Stomach (tissue), 9 donors: ENCODE measurements around the gene F2RL2. TPM values are rescaled to one million over a fixed set of nuclear protein-coding genes. Genes with fewer than 3 reads are reported as not detected.
A peak's percentile ranks its signal among the peaks of the same experiment; 100 is the strongest.

ENCODE experiments used
- DNase-seq, 2 donors: peaks; one replicate each; pipeline versions ENCODE4 v3.0.0 to v3.0.0-alpha.2; 2013 to 2019
- H3K27ac ChIP-seq, 5 donors: fragments of 200-600 bp in 4 of 5; sonication (generic) in 4 of 5; one replicate each; pipeline ENCODE4 v1.5.1; 2013 to 2019; ENCODE audit warnings: mild to moderate bottlenecking in 1 of 5, moderate library complexity in 1 of 5
- H3K27me3 ChIP-seq, 3 donors: fragments of 200-600 bp; sonication (generic); one replicate each; pipeline ENCODE4 v1.5.1; 2017 to 2019; ENCODE audit warnings: mixed run types in 1 of 3
- H3K36me3 ChIP-seq, 4 donors: fragments of 200-600 bp; sonication (generic); 1 replicate in 3 of 4; 2 replicates in 1 of 4; pipeline ENCODE4 v1.5.1; 2016 to 2019
- H3K4me1 ChIP-seq, 4 donors: fragments of 200-600 bp; sonication (generic); one replicate each; pipeline ENCODE4 v1.5.1; 2016 to 2019
- H3K4me3 ChIP-seq, 4 donors: fragments of 200-600 bp; sonication (generic) in 3 of 4; one replicate each; pipeline ENCODE4 v1.5.1; 2016 to 2019; ENCODE audit warnings: mild to moderate bottlenecking in 1 of 4
- H3K9me3 ChIP-seq, 4 donors: fragments of 200-600 bp; sonication (generic); one replicate each; pipeline ENCODE4 v1.5.1; 2016 to 2019
- EP300 ChIP-seq: sonication (generic); formaldehyde crosslinking; IDR thresholded peaks from one replicate; pipeline ENCODE4 v1.6.1; 2017; ENCODE audit warnings: antibody characterized with exemption
- POLR2A ChIP-seq, 4 donors: fragments of 450-650 bp; IDR thresholded peaks; one replicate each; pipeline ENCODE4 v1.6.1; 2016; ENCODE audit warnings: antibody characterized with exemption in 4 of 4, control low read depth in 2 of 4, mild to moderate bottlenecking in 1 of 4, moderate library complexity in 1 of 4
- POLR2AphosphoS5 ChIP-seq, 3 donors: sonication (generic); formaldehyde crosslinking; IDR thresholded peaks; one replicate each; pipeline ENCODE4 v1.6.1; 2016; ENCODE audit warnings: antibody characterized with exemption in 3 of 3
- WGBS, 5 donors: extraction: QIAGEN DNeasy Blood & Tissue Kit in 3 of 5; methylation state at CpG; one replicate each; pipeline versions ENCODE4 v1.1.5 to v1.1.7; 2013 to 2018; 5-methylcytosine and 5-hydroxymethylcytosine counted together
- intact Hi-C: fragments of 100-400 bp; cut with DNase I; formaldehyde crosslinking; loops from one replicate; pipeline ENCODE4 v1.15.1; 2023; ENCODE audit warnings: low total_unique reads
- polyA plus RNA-seq, 3 donors: library from polyadenylated mRNA; stranded (reverse); fragments of 200-250 nt; gene quantifications; one replicate each; pipeline ENCODE4 v1.2.3, GENCODE V29; 2013
- total RNA-seq, 5 donors: library from RNA; depleted of rRNA; stranded (reverse); fragments of >200 nt; gene quantifications; one replicate each; pipeline versions ENCODE4 v1.1.0 to v1.2.3, GENCODE V29; 2014 to 2016
- TF ChIP-seq, protein P1 (sequence below), 7 experiments: fragments of 450-650 bp in 4 of 7; fragments of 200-600 bp in 3 of 7; sonication (generic) in 3 of 7; IDR thresholded peaks; one replicate each; pipeline ENCODE4 v1.5.1; 2016 to 2019; ENCODE audit warnings: antibody characterized with exemption in 7 of 7, control low read depth in 2 of 7, mild to moderate bottlenecking in 1 of 7
- donor health status: healthy with polysubstance abuse.
- donor health status: Bipolar disorder and iron deficiency.
- donor health status: healthy.

The F2RL2 gene
- total and polyA plus RNA-seq, 8 donors = 0.29 to 4.6 (median 0.81) TPM; not detected in 1

DNA sequence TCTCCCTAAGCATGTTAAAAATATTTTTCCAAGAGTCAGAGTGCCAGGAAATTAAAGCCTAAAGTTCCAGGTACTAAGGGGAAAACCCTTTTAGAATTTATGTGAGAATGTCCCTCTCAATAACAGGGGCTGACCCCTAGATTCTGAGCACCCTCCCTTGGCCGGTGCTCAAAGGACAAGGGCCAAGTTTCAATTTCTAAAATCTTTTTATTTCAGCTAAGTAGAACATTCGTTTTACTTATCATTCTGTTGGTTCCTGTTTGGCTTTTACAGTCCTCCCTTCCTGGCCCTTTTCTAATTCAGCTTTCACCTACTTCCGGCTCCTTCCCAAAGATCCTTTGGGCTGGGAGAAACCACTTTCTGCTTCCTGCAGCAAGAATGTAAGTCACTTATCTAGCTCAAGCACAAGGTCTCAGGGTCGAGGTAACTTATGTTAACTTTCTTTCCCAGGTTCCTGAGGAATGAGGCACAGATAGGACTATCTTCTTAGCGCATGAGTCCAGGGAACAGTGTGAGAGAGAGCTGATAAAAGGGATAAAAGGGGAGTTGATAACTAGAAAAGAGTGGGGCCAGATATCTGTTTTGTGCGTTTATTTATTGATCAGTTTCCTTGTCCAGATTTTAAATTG, 34.6 kb upstream of the F2RL2 start:
- no peaks in the 10 kb centered on the region for H3K27me3 ChIP-seq
- peak in 1 of 2 donors; percentile 30 for DNase-seq
- TF ChIP-seq EP300 = no peak
- no peak for TF ChIP-seq POLR2AphosphoS5 (IDR thresholded peaks at IDR 0.05)
- TF ChIP-seq POLR2A (IDR thresholded peaks at IDR 0.05) = no peak
- TF ChIP-seq, protein P1, sequence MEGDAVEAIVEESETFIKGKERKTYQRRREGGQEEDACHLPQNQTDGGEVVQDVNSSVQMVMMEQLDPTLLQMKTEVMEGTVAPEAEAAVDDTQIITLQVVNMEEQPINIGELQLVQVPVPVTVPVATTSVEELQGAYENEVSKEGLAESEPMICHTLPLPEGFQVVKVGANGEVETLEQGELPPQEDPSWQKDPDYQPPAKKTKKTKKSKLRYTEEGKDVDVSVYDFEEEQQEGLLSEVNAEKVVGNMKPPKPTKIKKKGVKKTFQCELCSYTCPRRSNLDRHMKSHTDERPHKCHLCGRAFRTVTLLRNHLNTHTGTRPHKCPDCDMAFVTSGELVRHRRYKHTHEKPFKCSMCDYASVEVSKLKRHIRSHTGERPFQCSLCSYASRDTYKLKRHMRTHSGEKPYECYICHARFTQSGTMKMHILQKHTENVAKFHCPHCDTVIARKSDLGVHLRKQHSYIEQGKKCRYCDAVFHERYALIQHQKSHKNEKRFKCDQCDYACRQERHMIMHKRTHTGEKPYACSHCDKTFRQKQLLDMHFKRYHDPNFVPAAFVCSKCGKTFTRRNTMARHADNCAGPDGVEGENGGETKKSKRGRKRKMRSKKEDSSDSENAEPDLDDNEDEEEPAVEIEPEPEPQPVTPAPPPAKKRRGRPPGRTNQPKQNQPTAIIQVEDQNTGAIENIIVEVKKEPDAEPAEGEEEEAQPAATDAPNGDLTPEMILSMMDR (IDR thresholded peaks at IDR 0.05) = no peak
- H3K4me1 ChIP-seq = peaks cover 0 to 20% (median 4%) of the 10 kb centered on the region in 4 donors
- WGBS, 5 donors = 23 to 44% (median 35%) methylated on average over 6 of the region's 6 CpGs
- H3K4me3 ChIP-seq = no peak overlapping the region
- H3K27ac ChIP-seq = peak overlapping the region in 2 of 5 donors; percentile 16 to 41
- intact Hi-C loops = no loop called here
- H3K9me3 ChIP-seq = no peaks in the 10 kb centered on the region
- H3K36me3 ChIP-seq = peaks cover 4 to 40% (median 14%) of the 10 kb centered on the region in 4 donors

DNA sequence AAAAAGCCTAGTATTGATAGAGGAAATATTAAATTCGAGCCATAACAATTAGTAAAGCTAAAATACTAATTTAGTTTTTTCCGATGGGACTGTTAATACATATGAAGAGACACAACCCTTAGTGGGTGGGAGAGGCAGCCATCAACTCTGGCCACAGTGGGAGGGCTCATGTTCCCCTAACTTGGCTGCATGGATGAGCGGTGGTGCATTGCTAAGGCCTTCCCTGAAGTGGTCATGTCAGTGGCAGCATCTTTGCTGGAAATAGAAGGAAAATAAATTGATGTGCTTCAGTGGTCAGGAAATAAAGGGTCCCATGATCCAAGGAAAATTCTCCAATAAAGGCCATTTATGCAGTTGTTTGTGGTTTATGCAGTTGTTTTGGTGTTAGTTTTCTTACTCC, 33.9 kb upstream of the F2RL2 start:
- no peak for DNase-seq
- no peak overlapping the region for H3K4me3 ChIP-seq
- peaks cover 0 to 20% (median 4%) of the 10 kb centered on the region in 4 donors for H3K4me1 ChIP-seq
- no peaks in the 10 kb centered on the region for H3K9me3 ChIP-seq
- intact Hi-C loops = no loop called here
- TF ChIP-seq, protein P1 (IDR thresholded peaks at IDR 0.05) = no peak
- TF ChIP-seq EP300 = no peak
- no peak for TF ChIP-seq POLR2AphosphoS5 (IDR thresholded peaks at IDR 0.05)
- TF ChIP-seq POLR2A (IDR thresholded peaks at IDR 0.05) = no peak
- H3K27ac ChIP-seq = peak overlapping the region in 1 of 5 donors; percentile 41
- no peaks in the 10 kb centered on the region for H3K27me3 ChIP-seq
- 95 to 98% (median 96%) methylated on average over 3 of the region's 3 CpGs for WGBS, 5 donors
- H3K36me3 ChIP-seq = peaks cover 4 to 45% (median 16%) of the 10 kb centered on the region in 4 donors

DNA sequence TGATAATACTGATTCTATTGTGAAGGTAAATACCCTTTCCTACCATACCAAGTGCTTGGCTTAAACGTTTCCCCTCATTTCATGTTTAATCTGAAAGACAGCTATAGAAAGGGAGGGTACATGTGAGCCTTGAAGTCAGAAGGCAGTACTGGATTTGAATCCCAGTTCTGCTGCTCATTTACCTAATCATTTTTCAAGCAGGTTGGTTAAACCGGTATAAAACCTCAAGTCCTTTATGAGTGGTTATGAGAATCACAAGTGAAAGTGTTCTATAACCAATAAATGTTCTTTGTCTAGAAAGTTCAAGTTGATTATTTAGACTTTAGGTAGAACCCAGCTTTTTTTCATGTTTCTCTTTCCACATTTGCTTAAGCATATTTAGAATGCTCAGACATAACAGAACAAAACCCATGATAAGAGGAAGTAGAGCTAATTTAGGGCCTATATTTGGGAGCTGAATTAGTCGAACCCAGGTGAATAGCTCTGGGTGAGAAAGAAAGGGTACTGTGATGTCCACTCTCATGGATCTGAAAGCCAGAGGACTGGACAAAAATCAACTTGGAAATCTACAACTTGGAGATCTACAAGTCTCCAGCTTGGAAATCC, 29.7 kb upstream of the F2RL2 start:
- Histone ChIP-seq H3K9me3 (peaks cover 0 to 18% (median 12%) of the 10 kb centered on the region in 4 donors), H3K4me1 (peaks cover 0 to 11% (median 0%) of the 10 kb centered on the region in 4 donors), H3K27me3 (no peaks in the 10 kb centered on the region), H3K27ac (no peak overlapping the region), H3K4me3 (no peak overlapping the region), H3K36me3 (peaks cover 0 to 35% (median 25%) of the 10 kb centered on the region in 4 donors)
- WGBS, 5 donors = 72 to 89% (median 83%) methylated on average over 3 of the region's 3 CpGs
- intact Hi-C loops = no loop called here
- TF ChIP-seq POLR2AphosphoS5 (IDR thresholded peaks at IDR 0.05) = no peak
- no peak for TF ChIP-seq POLR2A (IDR thresholded peaks at IDR 0.05)
- TF ChIP-seq, protein P1 (IDR thresholded peaks at IDR 0.05) = no peak
- no peak for TF ChIP-seq EP300
- no peak for DNase-seq

DNA sequence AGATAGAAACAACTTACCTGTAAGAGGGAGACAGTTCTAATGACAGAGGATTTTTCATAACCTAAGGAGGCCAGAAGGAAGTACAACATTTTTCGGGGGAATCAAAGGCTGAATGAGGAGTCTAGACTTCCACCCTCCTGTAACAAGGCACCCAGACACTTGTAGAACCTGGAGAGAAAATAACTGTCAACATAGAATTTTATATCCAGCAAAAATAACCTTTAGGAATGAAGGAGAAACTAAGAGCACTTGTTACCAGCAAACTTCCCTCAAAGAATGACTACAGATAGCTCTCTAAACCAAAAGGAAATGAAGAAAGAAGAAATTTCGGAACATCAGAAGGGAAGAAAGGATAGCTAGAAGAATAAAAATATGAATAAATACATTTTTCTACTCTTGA, 25.9 kb upstream of the F2RL2 start:
- peaks cover 0 to 34% (median 28%) of the 10 kb centered on the region in 4 donors for H3K36me3 ChIP-seq
- H3K9me3 ChIP-seq = peaks cover 0 to 20% (median 12%) of the 10 kb centered on the region in 4 donors
- H3K27me3 ChIP-seq = no peaks in the 10 kb centered on the region
- 89 to 100% (median 96%) methylated on average over 2 of the region's 2 CpGs for WGBS, 5 donors
- H3K4me1 ChIP-seq = no peaks in the 10 kb centered on the region
- no peak overlapping the region for H3K27ac ChIP-seq
- intact Hi-C loops = no loop called here
- no peak for TF ChIP-seq EP300
- TF ChIP-seq, protein P1 (IDR thresholded peaks at IDR 0.05) = no peak
- TF ChIP-seq POLR2A (IDR thresholded peaks at IDR 0.05) = no peak
- no peak for TF ChIP-seq POLR2AphosphoS5 (IDR thresholded peaks at IDR 0.05)
- DNase-seq = no peak
- no peak overlapping the region for H3K4me3 ChIP-seq
